NCI-H1092 treated with DMSO at 0.1 percent for 48 hours (cell line): ENCODE data around the gene PCDHGC3.

ENCODE experiments used
- DNase-seq: peaks from one replicate; lab custom pipeline; 2025; lab: John Stamatoyannopoulos, UW

Gene PCDHGC3

DNA sequence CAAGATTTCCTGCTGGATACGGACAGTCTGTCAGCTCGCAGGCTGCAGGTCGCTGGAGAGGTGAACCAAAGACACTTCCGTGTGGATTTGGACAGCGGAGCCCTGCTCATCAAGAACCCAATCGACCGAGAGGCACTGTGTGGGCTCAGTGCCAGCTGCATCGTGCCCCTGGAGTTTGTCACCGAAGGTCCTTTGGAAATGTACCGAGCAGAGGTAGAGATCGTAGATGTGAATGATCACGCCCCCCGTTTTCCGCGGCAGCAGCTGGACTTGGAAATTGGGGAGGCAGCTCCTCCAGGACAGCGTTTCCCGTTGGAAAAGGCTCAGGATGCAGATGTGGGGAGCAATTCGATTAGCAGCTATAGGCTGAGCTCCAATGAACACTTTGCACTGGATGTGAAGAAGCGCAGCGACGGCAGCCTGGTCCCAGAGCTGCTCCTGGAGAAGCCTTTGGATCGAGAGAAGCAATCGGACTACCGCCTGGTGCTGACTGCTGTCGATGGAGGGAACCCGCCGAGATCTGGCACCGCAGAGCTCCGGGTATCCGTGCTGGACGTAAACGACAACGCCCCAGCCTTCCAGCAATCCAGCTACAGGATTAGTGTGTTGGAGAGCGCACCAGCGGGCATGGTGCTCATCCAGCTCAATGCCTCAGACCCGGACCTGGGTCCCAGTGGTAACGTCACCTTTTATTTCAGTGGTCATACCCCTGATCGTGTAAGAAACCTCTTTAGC lies 9.7 kb downstream of the PCDHGC3 start:
- no peak for DNase-seq

DNA sequence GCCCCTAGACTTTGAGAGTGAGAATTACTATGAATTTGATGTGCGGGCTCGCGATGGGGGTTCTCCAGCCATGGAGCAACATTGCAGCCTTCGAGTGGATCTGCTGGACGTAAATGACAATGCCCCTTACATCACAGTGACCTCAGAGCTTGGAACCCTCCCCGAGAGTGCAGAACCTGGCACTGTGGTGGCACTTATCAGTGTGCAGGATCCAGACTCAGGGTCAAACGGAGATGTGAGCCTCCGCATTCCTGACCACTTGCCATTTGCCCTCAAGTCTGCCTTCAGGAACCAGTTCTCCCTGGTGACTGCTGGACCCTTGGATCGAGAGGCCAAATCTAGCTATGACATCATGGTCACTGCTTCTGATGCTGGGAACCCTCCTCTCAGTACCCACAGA lies 10.3 kb downstream of the PCDHGC3 start:
- DNase-seq: no peak

DNA sequence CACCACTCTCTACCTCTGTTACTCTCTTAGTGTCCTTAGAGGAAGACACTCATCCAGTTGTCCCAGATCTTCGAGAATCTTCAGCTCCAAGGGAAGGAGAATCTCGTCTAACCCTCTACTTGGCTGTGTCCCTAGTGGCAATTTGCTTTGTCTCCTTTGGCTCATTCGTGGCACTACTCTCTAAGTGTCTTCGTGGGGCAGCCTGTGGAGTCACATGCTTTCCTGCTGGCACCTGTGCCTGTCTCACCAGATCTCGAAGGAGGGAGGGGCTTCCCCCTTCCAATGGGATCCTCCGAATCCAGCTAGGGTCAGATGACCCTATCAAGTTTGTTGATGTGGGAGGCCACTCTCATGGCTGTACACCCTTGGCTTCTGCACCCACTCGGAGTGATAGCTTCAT lies 11.4 kb downstream of the PCDHGC3 start:
- DNase-seq: no peak

DNA sequence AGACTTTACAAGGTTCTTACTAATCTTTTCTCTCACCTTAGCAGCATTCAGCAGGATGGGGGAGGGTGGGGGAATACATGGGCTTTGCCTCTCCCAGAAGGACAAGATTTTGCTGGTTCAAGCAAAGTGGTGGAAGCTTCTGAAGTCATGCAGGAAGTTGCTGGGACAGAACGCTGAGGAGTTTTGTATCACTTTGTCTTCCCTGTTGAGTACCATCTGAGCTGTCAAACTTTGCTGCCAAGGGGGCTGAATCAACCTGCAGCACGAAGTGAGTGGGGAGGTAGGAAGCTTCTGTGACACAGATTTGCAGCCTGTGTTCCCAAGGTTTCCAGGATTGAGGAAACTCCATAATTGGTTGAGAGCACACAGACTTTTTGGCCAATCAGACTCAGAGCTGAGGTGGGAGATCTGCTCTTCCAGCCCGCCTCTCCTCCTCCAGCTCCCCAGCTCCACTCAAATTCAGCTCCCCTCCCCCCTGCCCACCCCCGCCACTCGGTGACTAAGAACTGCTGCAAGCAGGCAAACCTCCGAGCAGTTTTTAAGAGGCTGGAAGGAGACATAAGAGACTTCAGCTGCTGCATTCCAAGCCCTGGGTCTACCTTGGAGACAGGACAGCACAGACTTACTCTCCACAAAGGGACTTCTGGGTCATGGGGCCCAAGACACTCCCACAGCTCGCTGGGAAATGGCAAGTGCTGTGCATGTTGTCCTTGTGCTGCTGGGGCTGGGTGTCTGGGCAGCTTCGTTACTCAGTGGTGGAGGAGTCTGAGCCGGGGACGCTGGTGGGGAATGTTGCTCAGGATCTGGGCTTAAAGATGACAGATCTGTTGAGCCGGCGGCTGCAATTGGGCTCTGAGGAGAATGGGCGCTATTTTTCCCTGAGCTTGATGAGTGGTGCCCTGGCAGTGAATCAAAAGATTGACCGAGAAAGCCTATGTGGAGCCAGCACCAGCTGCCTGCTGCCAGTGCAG lies 13.1 kb downstream of the PCDHGC3 start, which contains the start of gene PCDHGC5:
Gene PCDHGC5 (plus strand): TSS at position 491 of the 971 bp plus-strand sequence. CDS start 160 bp downstream, at position 651.
- DNase-seq: no peak

DNA sequence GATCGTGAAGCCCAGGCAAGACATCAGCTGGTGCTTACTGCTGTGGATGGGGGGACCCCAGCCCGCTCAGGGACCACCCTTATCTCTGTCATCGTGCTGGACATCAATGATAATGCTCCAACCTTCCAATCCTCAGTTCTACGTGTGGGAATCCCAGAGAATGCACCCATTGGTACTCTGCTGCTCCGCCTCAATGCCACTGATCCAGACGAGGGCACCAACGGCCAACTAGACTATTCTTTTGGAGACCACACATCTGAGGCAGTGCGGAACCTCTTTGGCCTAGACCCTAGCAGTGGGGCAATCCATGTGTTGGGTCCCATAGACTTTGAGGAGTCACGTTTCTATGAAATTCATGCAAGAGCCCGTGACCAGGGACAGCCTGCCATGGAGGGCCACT lies 14.1 kb downstream of the PCDHGC3 start:
- no peak for DNase-seq

DNA sequence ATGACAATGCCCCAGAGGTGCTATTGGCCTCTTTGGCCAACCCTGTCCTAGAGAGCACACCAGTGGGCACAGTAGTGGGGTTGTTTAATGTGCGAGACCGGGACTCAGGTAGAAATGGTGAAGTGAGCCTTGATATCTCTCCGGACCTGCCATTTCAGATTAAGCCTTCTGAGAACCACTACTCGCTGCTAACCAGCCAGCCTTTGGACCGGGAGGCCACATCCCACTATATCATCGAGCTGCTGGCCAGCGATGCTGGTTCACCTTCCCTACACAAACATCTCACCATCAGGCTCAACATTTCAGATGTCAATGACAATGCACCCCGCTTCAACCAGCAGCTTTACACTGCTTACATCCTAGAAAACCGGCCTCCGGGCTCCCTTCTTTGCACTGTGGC lies 14.5 kb downstream of the PCDHGC3 start:
- DNase-seq: no peak

DNA sequence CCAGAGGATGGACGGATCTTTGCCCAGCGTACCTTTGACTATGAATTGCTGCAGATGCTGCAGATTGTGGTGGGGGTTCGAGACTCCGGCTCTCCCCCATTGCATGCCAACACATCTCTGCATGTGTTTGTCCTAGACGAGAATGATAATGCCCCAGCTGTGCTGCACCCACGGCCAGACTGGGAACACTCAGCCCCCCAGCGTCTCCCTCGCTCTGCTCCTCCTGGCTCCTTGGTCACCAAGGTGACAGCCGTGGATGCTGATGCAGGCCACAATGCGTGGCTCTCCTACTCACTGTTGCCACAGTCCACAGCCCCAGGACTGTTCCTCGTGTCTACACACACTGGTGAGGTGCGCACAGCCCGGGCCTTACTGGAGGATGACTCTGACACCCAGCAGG lies 15.0 kb downstream of the PCDHGC3 start:
- DNase-seq: no peak

DNA sequence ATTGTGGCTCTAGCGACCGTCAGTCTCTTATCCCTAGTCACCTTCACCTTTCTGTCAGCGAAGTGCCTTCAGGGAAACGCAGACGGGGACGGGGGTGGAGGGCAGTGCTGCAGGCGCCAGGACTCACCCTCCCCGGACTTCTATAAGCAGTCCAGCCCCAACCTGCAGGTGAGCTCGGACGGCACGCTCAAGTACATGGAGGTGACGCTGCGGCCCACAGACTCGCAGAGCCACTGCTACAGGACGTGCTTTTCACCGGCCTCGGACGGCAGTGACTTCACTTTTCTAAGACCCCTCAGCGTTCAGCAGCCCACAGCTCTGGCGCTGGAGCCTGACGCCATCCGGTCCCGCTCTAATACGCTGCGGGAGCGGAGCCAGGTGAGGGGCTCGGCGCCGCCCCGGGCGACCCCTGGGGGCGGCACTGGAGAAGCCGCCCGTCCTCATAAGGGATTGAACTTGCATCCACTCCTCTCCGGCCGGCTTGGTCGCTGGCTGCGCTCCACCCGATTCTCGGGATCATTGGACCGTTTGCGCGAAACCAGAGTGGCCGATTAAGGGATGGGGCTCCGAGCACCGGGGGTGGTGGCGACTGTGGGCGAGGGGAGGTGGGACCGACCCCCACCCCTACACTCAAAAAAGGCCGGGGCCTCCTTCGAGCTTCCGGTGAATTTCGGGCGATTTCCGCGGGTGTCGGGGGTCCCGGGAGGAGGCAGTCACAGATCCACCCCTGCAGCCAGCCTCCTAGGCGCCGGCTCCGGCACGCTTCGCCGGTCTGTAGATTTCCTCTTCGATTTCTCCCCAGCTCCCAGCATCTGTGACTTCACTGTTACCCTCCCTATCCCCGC lies 15.8 kb downstream of the PCDHGC3 start:
- DNase-seq: no peak

DNA sequence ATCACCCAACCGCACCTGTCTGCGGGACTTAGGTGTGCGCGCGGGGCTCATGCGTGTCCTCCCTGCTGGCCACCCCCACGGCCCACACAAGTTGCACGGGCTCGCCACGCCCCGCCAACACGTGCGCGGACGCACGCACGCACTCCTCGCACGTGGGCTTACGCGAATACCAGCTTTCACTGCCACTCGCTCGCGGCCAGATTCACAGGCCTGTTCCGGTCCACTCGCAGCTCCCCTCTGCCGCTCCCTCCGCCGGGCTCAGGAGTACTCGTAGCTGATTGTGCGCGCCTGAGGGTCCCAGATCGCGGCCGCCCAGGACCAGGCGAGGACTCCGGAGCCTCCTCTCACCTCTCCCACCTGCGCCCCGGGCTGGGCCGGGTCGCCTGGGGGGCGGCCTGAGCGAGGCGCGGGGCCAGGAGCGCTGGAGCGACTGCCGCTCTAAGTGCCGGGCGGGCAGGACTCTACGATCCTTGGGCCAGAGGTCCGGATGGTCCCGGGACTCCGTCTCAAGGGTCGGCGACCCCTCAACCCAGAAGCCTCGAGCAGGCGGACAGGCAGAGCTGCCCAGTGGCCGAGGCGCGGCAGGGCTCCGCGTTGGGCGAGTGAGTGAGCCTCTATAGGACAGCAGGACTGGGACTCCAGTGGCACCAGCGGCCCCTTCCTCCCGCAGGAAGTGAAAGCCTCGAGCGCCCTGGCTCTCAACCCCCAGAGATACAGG lies 16.6 kb downstream of the PCDHGC3 start:
- no peak for DNase-seq

DNA sequence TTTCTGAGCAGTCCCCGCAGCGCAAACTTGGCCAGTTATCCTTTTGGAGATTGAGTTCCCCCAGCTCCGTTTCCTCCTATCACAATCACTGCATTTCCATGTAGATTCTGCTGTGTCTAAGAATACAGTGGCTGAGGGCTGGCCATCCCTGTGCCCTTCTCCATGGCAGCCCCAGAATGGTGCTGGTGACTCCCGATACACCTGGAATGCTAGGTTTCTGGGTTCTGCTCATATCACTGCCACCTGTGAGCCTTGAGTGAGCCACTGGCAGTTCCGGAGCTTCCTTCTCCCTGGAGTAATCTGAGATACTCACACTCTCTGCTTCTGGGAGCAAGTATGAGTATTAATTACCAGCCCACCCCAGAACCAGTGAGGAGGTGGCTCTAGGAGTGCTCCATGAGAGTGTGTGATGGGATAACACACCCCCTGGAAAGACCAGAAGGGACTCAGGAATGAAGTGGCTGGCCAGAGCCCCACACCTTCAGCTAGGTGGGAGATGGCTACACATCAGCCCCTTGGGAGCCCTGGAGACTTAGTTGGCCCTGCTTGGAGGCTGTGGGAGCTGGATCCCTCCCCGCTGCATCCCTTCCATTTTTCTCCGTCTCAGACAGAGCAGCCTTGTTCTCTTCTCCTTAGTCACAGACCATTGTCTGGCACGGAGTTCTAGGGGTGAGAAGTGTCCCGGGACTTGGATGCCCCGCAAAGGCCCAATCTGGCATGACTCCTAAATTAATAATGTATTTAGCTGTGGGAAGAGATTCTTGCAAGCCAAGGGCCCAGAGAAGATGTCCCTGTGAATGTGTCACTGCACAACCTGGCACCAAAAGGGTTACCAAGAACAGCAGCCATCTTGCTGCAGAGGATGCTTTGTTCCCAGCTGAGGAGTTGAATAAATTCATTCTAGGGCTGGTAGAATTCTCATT lies 18.0 kb downstream of the PCDHGC3 start:
- no peak for DNase-seq

DNA sequence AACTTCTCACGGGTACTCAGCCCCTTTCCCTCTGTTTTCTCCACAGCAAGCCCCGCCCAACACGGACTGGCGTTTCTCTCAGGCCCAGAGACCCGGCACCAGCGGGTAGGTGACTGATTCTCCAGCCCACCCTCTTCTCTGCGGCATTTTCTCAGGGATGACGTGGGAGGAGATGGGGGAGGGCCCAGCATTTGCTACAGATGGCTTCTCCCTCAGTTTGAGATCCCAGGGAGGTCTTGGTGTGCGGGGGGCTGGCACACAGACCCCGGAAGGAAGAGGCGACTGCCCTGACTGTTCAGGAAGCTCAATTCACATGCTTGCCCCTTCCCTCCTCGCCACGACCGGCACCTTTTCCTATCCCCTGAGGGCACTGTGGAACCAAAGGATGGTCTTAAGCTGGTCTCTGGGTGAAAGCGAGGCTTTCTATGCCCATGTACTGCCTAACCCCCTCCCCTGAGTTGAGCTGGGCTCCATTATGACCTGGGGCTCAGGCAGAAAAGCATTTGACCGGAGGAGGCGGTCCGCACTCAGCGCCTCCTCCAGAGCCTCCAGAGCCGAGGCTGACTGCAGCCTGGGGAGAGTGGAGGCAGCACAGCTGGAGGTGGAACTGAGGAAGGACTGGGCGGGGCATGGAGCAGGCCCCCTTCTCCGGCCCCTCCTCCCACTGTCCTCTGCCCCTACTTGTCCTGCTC lies 19.1 kb downstream of the PCDHGC3 start:
- no peak for DNase-seq

DNA sequence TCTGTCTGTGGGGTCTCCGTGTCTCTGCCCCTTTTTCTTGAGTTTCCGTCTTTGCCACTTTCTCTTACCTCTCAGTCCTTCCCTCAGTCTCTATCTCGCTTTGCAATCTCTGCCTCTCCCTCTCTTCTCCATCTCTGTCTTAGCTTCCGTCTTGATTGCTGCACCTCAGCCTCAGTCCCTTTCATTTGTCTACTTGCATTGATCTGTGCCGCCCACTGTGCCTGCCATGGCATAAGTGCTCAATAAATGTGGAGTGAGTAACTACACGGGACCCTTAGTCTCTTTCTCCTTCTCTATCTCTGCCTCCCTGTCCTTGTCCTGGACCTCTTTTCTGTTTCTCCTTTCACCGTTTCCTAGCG lies 19.7 kb downstream of the PCDHGC3 start:
- DNase-seq: no peak

DNA sequence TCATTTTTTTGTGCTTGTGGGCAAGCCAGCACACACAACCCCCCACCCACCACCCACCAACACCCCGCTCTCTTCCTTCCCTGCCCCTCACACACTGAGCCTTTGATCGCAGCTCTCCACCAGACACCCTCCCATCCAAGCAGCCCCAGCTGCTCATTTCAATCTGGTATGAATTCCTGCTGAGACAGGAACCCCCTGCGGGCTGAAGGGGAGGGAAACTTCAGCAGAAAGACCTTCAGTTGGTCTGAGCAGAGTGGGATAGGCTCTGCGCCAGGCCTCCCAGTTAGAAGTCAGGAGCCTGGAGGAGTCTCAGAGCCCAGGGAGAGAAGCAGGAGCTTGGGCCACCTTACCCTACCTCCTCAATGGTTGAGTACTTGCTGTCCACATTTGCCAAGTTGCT lies 20.3 kb downstream of the PCDHGC3 start:
- DNase-seq: no peak

DNA sequence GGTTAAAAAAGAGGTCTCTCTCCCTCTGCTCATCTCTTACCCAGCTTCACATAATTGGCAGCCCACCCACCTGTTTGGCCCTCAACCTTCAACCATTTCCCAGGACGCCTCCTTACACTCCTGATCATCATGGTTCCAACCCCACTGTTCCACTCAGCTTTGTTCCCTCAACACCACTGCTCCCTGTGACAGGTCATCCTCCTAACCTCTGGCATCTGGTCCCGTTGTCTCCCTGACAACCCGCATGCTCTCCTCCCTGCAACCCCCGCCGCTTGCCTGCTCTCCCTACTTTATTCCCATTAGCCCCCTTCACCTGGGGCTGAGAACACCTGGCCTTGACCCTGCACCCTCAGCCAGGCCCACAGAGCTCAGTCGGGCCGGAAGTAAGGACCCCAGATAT lies 26.0 kb downstream of the PCDHGC3 start:
- no peak for DNase-seq

DNA sequence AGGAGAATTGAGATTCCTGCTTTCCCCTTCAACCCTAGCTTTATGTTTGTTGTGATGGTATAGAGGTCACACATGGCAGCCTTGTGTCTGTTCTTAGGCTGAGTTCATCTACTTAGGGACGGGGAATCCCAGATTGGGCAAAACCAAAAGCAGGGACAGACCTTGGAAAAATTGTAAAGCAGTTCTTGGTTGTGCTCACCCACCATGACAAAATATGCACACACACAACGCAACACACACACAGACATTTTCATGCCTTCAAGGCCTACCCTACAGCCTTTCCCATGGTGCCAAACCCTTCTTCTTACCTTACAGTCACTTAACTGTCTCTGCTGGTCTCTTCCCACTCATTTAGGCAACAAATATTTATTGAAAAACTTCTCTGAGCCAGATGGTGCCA lies 27.9 kb downstream of the PCDHGC3 start:
- no peak for DNase-seq

DNA sequence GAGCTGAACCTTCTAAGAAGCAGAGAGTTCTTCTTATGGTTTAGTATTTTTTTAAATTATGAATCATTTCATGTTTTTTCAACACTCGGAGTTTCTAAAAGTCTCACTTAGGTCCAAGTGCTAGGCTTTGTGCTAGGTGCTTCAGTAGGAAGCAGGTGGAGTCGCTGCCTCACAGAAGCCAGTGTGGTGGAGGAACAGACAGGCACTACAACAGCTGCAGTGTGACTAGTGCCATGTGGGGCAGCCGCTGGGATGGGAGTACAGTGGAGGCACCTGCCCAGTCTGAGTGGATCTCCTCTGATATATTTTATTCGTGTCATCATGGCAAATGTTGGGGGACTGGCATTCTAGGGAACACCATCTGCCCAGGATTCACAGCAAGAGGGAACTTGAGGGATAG lies 28.4 kb downstream of the PCDHGC3 start:
- DNase-seq: no peak

DNA sequence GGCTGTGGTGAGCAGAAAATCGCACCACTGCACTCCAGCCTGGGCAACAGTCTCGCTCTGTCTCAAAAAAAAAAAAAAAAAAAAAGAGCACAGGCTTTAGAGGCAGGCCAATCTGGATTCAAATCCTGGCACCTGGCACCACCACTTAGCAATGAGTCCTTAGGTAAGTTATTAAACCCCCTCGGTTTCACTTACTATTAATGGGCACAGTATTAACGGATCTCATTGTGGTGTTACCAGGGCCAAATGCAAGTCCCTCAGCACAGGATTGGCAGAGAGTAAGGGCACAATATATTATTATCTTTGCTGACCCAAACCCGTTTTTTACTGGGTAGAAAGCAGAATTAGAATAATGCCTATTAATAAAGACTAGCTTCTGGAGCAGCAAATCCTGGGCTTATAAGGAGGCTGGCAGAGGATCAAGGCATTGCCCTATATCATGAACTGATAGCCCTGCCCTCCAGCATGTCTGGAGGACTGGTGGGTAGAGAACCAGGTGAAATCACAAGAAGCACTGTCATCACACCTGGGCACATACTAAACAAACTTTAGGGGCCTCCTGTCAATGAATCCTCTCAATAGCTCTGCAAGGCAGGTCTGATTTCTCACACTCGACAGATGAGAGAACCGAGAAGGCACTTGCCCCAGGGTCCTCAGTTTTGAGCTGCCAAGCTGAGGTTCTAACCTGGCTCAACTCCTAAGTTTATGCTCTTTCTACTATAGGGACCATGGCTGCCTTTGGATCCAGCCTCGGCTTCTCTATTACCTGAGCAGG lies 30.8 kb downstream of the PCDHGC3 start:
- DNase-seq: no peak

DNA sequence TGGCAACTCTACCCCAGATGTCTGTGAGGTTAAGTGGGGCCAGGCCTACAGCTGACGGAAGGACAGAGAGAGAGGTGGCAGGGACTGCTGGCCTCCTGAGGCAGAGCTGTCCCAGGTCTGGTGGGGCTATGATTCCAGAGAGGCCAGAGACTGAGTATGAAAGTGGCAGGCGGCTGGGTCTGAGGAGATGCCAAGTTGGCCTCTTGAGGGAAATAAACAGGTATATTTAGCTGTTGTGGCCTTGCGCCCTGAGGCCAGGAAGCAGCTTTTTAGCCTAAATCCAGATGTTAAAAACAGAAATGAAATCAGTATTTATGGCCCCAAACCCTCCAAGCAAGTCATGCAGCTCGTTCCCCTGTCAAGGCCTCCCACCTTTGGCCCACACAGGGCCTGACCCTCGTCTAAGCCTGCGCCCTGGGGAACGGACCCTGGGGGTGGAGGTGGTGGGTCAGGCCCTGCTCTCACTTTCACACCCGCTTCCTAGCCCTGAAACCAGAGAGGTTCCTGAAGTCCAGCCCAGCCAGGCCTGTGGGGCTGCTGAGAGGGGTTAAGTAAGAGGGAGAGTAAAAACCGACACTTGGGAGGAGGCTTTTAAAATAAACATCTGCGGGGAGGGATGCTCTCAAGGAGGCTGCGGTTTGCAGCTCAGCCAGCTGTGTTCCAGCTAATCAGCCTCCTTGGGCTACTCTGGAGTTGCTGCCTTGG lies 31.8 kb downstream of the PCDHGC3 start:
- no peak for DNase-seq

DNA sequence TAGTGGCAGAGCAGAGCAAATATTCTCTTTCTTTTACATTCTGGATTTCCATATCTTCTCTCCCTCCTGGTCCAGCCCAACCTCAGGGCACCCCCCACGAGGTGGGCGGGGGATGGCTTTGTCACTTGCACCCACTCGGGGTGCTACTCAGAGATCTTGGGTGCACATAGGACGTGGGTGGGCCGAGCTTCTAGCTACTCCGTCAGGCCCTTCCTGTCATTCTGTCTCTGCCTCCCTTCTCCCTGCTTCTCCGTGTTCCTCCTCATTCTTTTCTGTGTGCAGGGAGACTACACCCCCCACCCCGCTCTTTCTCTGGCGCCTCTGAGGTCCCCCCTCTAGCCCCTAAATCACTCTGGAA lies 32.7 kb downstream of the PCDHGC3 start:
- peak; percentile 24 for DNase-seq
